Thoracic aorta endothelial cell (primary cell): Measurements from ENCODE around the gene SETD9. TPM values are rescaled to one million over a fixed set of nuclear protein-coding genes. Genes with fewer than 3 reads are reported as not detected.

ENCODE experiments used
- total RNA-seq: library from RNA; depleted of rRNA; stranded (reverse); fragments of >200 nt; gene quantifications from 2 replicates; pipeline ENCODE4 v1.2.3, GENCODE V29; 2012

SETD9 gene
- total RNA-seq, result 13.7 TPM in 2 replicates

GRCh38 chr5:56909294-56910209, at the start of gene SETD9:
SETD9 (plus strand) TSS chr5:56909596; CDS start chr5:56909646, 50 bp downstream.

GRCh38 chr5:56951946-56952691, 42.7 kb downstream of the SETD9 start, which contains the start of gene MIER3:
MIER3 (minus strand) TSS chr5:56952123; CDS start chr5:56952102, 21 bp downstream.

Other genes with a start within 250 kb of the SETD9 start
- 15.4 and 19.0 TPM in 2 replicates for gene MAP3K1, start 94.0 kb upstream of the SETD9 start, total RNA-seq
- gene MIER3, start 42.5 kb downstream of the SETD9 start, total RNA-seq, result 49.7 and 50.2 TPM in 2 replicates